HG02938 (cell line): ENCODE results near the gene FGFR1OP2.
A peak's percentile ranks its signal among the peaks of the same experiment; 100 is the strongest.

Experiments used
- ATAC-seq: cut with Tn5 transposase; IDR thresholded peaks from one replicate; pipeline ENCODE4 v1.9.1; 2021; ENCODE audit warnings: mild to moderate bottlenecking, moderate library complexity; ENCODE audit not compliant: unreplicated experiment

The FGFR1OP2 gene

DNA sequence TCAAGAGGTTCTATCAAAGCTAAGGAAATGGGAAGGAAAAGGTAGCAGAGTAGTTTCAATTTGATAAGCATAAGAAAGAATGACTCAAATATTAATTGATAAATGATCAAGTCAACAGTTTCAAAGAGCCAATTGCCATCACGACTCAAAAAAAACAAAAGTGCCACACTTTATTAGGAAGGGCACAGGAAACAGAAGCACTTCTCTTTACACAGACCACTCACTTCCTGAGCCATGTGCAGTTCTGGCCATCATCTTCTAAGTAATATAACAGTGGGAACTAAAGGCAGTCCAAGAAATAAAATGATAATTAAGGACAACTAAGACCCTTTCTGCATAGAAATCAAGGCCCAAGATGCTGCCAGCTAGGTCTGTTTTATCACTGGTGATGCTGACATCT lies 62.7 kb downstream of the FGFR1OP2 start:
- ATAC-seq, result no peak

DNA sequence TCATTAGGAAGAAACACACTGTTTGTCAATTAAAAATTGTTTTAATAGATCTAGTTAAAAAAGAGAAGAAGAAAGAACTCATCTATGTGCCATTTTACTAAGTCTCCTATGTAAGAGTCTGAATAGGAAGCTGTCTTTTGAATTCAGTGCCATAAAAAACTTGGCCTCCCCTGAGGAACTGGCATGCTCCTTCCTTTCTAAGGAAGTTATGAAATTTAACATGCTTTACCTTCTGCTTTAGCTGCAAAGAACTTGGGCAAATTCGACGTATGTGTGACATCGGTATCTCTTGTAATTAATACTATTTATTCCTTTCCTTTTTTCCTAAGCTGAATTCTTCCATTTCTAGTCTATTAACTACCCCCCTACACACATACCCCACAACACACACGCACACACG lies 63.4 kb downstream of the FGFR1OP2 start:
- no peak for ATAC-seq

DNA sequence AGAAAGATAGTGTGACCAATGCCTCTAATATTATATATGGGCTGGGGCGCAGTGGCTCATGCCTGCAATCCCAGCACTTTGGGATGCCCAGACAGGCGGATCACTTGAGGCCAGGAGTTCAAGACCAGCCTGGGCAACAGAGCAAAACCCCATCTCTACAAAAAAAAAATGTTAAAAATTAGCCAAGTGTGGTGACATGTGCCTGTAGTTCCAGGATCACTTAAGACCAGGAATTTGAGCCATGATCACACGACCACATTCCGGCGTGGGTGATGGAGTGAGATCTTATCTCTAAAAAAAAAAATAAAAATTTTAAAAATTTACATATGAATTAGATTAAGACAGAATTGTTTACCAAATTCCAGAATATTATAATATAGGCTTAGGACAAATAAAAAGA lies 63.9 kb downstream of the FGFR1OP2 start:
- no peak for ATAC-seq

DNA sequence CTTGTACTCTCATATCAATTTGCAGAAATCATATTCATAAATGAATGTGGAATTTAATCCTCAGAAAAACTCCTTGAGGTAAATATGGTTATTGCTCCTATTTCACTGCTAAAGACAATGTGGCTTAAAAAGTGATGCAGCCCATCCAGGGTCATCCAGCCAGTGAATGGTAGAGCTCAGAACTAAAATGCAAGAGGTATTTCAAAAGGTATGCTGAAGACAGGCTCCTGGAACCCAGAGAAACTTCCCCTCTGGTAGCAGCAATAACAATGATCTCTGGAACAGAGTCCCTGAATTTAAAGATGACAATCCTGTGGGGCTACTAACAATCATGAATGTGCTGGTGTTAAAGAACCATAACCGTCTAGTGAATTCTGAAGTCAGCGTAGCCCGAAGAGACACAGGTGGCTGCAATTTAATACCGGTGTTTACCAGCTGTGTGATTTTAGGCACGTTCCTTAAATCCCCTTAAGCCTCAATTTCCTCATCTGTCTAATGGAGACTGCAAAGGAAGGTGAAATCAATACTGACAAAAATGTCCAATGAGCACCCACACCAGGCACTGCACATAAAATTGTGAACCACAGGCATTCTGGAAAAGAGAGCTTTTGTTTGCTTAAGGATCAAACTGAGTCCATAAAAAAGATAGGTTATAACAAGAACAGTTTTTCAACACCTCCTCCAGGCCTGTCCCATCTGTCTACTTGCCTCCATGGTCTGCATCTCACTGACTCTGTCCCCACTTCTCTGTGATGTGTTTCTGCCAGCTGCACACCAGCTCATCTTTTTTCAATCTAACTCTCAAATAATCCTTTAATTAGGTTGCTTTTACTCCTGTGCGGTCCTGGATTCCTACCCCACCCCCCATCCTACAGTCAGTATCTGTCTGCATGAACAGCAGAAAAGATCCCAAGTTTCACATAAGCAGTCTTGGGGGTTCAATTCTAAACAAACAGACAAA lies 65.4 kb downstream of the FGFR1OP2 start:
- no peak for ATAC-seq

DNA sequence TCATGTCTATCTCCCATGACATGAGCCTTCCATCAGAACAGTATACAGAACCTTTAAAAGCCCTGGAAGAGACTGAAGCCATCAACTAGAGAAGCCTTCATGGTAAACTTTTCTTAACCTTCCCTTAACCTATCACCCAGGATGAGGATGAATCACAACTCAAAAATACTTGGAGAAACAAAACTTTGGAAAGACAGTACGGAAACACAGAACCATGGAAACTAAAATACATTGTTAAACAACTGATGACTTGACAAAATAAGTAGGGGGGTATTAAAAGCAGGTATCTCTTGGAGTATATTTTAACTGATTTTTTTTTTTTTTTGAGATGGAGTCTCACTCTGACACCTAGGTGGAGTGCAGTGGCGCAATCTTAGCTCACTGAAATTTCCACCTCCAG lies 67.2 kb downstream of the FGFR1OP2 start:
- ATAC-seq, result no peak

DNA sequence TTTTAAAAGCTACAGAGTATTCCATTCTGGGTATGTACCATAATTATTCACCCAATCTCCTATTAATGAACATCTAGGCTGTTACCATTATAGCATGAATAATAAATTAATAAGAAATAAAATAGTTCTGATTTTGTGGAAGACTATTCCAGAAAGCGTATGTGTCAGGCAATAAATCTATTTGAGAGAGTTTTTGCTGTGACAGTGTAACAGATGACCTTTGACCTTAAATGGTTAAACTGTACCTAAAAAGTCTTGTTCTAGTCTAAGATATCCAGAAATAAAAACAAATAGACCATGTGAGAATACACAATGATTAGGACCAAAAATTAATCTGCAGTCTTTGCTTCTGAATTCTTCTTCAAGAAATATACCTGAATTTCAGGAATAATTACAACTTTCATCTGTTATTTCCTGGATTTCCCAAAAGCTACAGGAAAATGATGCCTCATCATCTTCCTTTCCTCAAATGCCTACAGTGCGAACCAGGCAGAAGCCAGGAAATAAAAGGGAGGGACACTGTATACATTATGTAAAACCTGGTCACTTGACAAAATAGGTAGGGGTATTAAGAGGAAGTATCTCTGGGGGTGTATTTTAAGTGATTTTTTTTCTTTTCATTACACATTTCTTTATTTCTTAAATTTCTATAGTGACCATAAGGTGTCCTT lies 68.7 kb downstream of the FGFR1OP2 start:
- ATAC-seq, result no peak

DNA sequence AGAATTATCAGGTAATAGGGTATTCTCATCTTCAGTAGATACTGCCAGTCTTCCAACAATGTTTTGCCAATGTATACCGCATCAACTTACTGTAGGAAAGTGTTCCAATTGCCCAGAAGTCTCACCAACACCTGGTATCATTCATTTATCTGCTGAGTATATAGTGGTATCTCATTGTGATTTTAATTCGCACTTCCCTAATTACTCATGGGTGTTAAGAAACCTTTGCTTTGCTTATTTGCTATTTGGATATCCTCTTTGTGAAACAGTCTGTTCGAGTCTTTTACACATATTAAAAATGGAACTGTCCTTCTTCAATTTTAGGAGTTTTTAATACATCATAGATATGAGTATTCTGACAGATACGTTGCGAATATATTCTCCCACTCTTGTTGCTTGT lies 69.8 kb downstream of the FGFR1OP2 start:
- ATAC-seq, result no peak

DNA sequence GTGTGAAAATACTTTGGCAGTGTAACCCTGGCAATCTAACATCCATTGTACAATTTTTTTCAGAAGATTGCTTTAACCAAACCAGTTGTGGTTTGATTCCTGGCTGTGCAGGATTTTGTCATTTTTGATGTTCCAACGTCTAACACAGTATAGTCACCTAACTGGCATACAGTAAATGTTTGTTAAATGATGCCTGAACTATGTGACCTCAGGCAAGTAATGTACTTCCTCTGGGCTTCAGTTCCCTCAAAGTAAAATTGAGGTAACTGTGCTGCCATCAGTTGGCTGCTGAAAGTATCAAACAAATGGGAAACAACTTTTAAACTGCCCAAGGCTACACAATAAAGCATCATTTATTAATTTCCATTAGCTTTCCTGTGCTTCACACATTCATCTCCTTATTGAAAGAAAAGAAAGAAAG lies 71.6 kb downstream of the FGFR1OP2 start:
- no peak for ATAC-seq

DNA sequence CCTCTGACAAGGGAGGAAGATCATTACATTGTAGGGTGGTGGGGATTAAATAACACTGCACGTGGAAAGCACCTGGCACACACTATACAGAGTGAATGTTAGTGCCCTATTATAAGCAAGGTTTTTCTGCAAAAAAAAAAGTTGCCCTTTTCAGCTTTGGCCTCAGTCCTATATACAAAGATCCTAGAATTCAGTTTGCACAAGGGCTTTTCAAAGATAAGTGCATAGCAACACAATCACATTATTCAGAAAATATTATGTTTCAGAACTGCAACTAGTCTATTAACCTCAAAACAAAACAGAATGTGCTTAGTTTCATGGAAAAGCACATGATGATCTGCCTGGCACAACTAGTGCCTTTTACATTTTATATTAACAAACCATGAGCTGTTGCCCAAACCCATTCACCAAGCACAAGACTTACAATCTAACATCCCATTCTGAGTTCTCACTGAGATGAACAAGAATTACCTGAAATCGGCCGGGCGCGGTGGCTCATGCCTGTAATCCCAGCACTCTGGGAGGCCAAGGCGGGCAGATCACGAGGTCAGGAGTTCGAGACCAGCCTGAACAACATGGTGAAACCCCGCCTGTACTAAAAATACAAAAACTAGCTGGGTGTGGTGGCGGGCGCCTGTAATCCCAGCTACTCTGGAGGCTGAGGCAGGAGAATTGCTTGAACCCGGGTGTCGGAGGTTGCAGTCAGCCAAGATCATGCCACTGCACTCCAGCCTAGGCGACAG lies 74.1 kb downstream of the FGFR1OP2 start:
- no peak for ATAC-seq

DNA sequence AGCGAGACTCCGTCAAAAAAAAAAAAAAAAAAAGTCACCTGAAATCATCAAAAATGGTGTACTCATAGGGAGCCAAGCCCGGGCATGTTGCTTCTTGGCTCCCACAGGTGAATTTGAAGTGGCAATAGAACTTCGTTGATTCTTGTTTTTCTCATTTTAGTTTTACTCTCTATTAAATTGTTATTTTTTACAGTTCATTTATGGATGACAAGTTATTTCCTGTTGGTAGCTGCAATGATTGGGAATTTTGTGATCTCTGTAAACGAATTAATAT lies 74.6 kb downstream of the FGFR1OP2 start:
- ATAC-seq, result no peak

DNA sequence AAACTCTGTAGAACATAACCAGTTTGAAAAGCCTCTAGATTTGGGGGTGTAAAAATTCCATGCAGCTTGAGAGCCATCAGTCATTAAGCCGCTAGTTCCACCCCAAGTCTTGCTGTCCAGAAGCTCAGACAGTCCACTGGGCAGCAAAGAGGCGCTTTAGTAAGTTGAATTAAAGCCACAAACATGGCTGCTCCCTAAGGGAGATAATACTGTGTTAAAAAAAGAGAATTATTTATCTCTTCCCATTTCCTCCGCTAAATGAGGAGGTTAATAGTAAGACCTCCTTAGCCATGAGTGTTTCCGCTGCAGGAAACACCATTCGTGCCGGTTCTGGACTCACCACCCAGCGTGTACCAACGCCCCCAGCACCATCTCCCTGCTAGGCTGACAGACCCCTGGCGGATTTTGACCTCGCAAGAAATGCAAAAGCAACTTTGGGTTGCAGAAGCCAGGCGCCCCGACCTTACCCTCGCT lies 75.4 kb downstream of the FGFR1OP2 start:
- peak; percentile 28 for ATAC-seq

DNA sequence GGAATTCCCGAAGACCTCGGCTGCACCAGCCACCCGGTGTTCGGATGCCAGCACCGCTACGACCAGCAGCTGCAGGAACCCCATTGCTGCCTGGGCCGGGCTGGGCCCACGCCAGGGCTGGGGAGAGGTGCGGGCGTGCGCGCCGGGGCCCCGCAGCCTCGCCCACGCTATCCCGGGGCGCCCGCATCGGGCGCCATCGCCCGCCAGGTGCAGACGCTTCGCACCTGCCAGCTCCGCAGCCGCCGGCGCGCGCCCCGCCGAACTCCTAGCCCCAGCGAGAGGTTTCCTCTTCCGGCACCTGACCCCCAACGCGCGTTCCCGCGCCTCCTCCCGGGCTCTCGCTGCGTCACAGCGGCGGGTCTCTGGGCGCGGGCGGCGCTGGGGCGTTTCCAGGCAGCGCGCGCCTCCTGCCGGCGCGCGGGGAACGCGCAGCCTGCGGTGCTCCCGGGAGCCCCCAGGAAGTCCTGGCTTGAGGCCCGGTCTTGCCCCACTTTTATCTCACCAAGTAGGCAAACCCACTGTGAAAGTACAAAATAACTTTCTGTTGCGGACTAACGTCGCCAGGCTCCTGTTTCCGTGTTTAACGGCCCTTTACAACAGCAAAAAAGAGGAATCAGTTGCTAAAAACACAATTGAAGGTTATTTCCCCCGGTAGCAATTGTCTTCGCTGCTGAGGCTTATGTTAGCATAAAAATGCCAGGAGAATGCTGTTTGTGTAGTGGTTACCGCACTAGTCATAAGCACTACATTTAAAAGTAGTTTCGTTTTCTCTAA lies 76.0 kb downstream of the FGFR1OP2 start, which contains the start of gene TM7SF3:
Gene TM7SF3, minus strand, starts transcription at position 300 of the 774 bp plus-strand sequence. Its CDS starts 216 bp downstream, at position 84.
- ATAC-seq, result peak; percentile 79

DNA sequence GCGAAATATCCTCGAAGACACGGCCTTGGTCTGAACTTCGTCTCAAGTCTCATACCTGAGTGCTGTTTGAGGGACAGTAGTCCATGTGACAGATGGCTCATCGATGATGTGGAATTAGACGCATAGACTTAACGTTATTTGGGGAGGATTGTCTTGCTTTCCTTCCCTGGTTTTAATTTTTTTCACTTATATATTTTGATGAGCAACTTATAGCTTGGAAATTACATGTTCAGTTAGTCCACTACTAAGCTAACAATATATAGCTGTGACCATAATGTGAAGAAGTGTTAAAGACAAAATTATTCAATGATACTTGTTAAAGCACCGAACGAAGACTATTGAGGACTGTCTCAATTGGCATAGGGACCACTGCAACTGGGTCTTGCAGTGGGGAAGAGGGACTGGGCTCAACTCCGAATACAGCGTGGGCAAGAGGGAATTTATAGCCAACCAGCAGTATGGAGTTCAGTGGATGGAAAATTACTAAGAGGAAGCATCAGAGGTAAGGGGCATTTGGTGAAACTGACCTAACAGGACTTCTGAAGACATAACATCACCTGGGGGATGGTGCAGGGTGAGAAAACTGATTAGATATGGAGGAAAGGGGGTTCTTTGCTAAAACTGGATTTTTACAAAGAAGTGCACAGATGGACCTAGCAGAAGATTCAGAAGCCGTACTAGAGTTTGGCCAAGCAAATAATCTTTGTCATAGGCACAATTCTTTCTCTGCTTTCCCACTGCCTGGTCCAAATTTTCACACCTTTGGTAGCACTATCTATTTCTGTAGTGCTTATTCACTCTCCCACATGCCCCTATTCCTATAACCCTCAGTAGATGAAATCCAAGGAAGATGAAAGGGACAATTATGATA lies 76.8 kb downstream of the FGFR1OP2 start:
- no peak for ATAC-seq

DNA sequence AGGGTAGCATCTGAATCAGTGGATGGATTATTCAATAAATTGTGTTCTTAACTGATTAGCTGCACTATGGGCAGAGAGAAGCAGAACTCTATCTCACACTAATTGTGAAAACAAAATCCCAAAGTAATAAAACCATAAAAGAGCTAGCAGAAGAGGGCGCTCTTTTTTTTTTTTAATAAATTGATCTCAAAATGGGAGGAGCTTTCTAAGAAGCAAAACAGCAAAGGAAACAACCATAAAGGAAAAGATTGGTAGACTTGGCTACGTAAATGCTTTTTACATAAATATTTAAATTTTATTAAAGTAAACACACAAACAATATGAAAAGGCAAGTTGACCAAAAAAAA lies 77.4 kb downstream of the FGFR1OP2 start:
- no peak for ATAC-seq
